GM12878 (cell line): ENCODE data around the gene RGS19. TPM values are rescaled to one million over a fixed set of nuclear protein-coding genes. Genes with fewer than 3 reads are reported as not detected.

Experiments
- ATAC-seq: fragments of 200-7000 bp; cut with Tn5 transposase; 3 replicates; pipeline ENCODE4 v1.9.1; 2020; ENCODE audit warnings: mild to moderate bottlenecking, moderate library complexity
- BruUV-seq: library from RNA; stranded (reverse); fragments of 400-500 nt; replicated peaks from 2 replicates; lab custom pipeline; 2021; lab: Mats Ljungman, UMichigan
- CTCF ChIA-PET: fragments of 300-600 bp; sonication (Branson Sonifier 250); formaldehyde crosslinking; extraction: SDS; loops from one replicate; lab custom pipeline; 2021; ENCODE audit warnings: inconsistent platforms; lab: Yijun Ruan, JAX
- POLR2A ChIA-PET: fragments of 350-600 bp; formaldehyde crosslinking; extraction: SDS; loops from one replicate; lab custom pipeline; 2021; ENCODE audit warnings: inconsistent platforms; lab: Charles Lee
- RAD21 ChIA-PET: fragments of 300-600 bp; sonication (Branson Sonifier 250); formaldehyde crosslinking; loops from one replicate; lab custom pipeline; 2023; ENCODE audit warnings: antibody characterized with exemption; ENCODE audit not compliant: unreplicated experiment; lab: Charles Lee
- SMC1A ChIA-PET: fragments of 300-600 bp; sonication (Branson Sonifier 250); formaldehyde crosslinking; loops from one replicate; lab custom pipeline; 2023; ENCODE audit not compliant: unreplicated experiment, uncharacterized antibody; lab: Charles Lee
- DNase-seq: peaks from one replicate; pipeline ENCODE4 v3.0.0-alpha.2; 2011; ENCODE audit warnings: low read depth, low spot score
- FAIRE-seq: peaks from 3 replicates; lab custom pipeline; 2011; peaks lifted over from hg19 to GRCh38; lab: Jason Lieb, UNC
- H2AFZ ChIP-seq: 2 replicates; pipeline ENCODE4 v1.6.0; 2011; ENCODE audit warnings: low read depth, low read length, control low read depth; ENCODE audit not compliant: control insufficient read depth
- H3K27ac ChIP-seq: 2 replicates; pipeline ENCODE4 v1.5.1; 2011; ENCODE audit warnings: control low read depth; ENCODE audit not compliant: control insufficient read depth, insufficient read depth
- H3K27me3 ChIP-seq, 2 experiments: replicated peaks in 1 of 2; 2 replicates each; pipeline versions ENCODE4 v1.6.0 to v1.6.1; 2011; ENCODE audit warnings: low read length in 1 of 2; ENCODE audit not compliant: control insufficient read depth in 2 of 2, insufficient read depth in 2 of 2
- H3K36me3 ChIP-seq, 2 experiments: 2 replicates each; pipeline ENCODE4 v1.5.1; 2011; ENCODE audit warnings: low read length in 1 of 2; ENCODE audit not compliant: control insufficient read depth in 2 of 2, insufficient read depth in 2 of 2
- H3K4me1 ChIP-seq: 2 replicates; pipeline ENCODE4 v1.6.1; 2011; ENCODE audit warnings: mild to moderate bottlenecking, low read length, moderate library complexity, mixed read lengths; ENCODE audit not compliant: control insufficient read depth, insufficient read depth
- H3K4me2 ChIP-seq: 2 replicates; pipeline ENCODE4 v1.6.0; 2011; ENCODE audit warnings: control low read depth; ENCODE audit not compliant: control insufficient read depth, insufficient read depth
- H3K4me3 ChIP-seq: fragments of 200-600 bp; sonication (generic); 2 replicates; pipeline ENCODE4 v1.5.1; 2016
- H3K79me2 ChIP-seq: 2 replicates; pipeline ENCODE4 v1.6.0; 2011; ENCODE audit warnings: low read length; ENCODE audit not compliant: control insufficient read depth, insufficient read depth
- H3K9ac ChIP-seq: 2 replicates; pipeline ENCODE4 v1.8.0; 2011; ENCODE audit warnings: low read length, control low read depth, mixed read lengths; ENCODE audit not compliant: control insufficient read depth, insufficient read depth
- H3K9me3 ChIP-seq: replicated peaks from 3 replicates; pipeline ENCODE4 v1.5.1; 2011; ENCODE audit warnings: mild to moderate bottlenecking, low read length; ENCODE audit not compliant: control insufficient read depth, insufficient read depth
- H4K20me1 ChIP-seq: 2 replicates; pipeline ENCODE4 v1.6.0; 2011; ENCODE audit not compliant: control insufficient read depth, insufficient read depth
- BCL3 ChIP-seq: IDR thresholded peaks from 2 replicates; pipeline ENCODE4 v1.6.1; 2011; ENCODE audit warnings: borderline replicate concordance, low read depth, mild to moderate bottlenecking, moderate library complexity, low read length; ENCODE audit not compliant: insufficient read depth, poor library complexity, severe bottlenecking
- BHLHE40 ChIP-seq, 2 experiments: fragments of 450-650 bp in 1 of 2; IDR thresholded peaks; 2 replicates each; pipeline ENCODE4 v1.6.1; 2011 to 2017; ENCODE audit warnings: low read depth in 2 of 2, borderline replicate concordance in 1 of 2, improper control_type of control experiment in 1 of 2, low read length in 1 of 2, mild to moderate bottlenecking in 1 of 2
- PML ChIP-seq: IDR thresholded peaks from 2 replicates; pipeline ENCODE4 v1.6.1; 2012; ENCODE audit warnings: low read length, inconsistent platforms
- POLR2A ChIP-seq: IDR thresholded peaks from 2 replicates; pipeline ENCODE4 v1.6.1; 2011; ENCODE audit warnings: low read depth, mild to moderate bottlenecking, low read length
- SPI1 ChIP-seq: IDR thresholded peaks from 2 replicates; pipeline ENCODE4 v1.6.1; 2011; ENCODE audit warnings: low read depth, mild to moderate bottlenecking, low read length, moderate library complexity, borderline replicate concordance; ENCODE audit not compliant: insufficient read depth
- ZBED1 ChIP-seq: IDR thresholded peaks from 2 replicates; pipeline ENCODE4 v1.6.1; 2016; ENCODE audit warnings: borderline replicate concordance
- ZBTB40 ChIP-seq: fragments of 450-650 bp; IDR thresholded peaks from 2 replicates; pipeline ENCODE4 v1.6.1; 2016; ENCODE audit warnings: mild to moderate bottlenecking, moderate library complexity, borderline replicate concordance
- ZNF622 ChIP-seq: fragments of 450-650 bp; IDR thresholded peaks from 2 replicates; pipeline ENCODE4 v1.6.1; 2017; ENCODE audit warnings: mild to moderate bottlenecking, inconsistent platforms
- ZZZ3 ChIP-seq: IDR thresholded peaks from 2 replicates; pipeline ENCODE4 v1.6.1; 2011; ENCODE audit warnings: low read depth; ENCODE audit not compliant: control insufficient read depth, insufficient read length
- WGBS: methylation state at CpG from one replicate; pipeline ENCODE4 v1.1.6; 2016; ENCODE audit warnings: low lambda C conversion rate; ENCODE audit not compliant: insufficient replicate concordance, insufficient coverage; ENCODE audit errors: missing lambda C conversion rate; 5-methylcytosine and 5-hydroxymethylcytosine counted together
- in situ Hi-C: fragments of 300-500 bp; cut with MboI; formaldehyde crosslinking; loops from 9 replicates; pipeline ENCODE4 v1.14.3; 2018; ENCODE audit warnings: mixed read lengths
- intact Hi-C: fragments of 100-400 bp; cut with micrococcal nuclease; formaldehyde crosslinking; loops from one replicate; pipeline ENCODE4 v1.14.2; 2022; ENCODE audit not compliant: unreplicated experiment
- polyA plus RNA-seq, 11 experiments: library from polyadenylated mRNA; depleted of rRNA in 4 of 11; unstranded in 6 of 11; stranded (reverse) in 5 of 11; fragments of >200 nt; fragmentation: Nextera tagmentation in 4 of 11; fragmentation: Illumina TruSeq in 1 of 11; extraction: Ambion mirVana in 4 of 11; extraction: Trizol in 1 of 11; gene quantifications; 1 replicate in 1 of 11; 2 replicates in 10 of 11; pipeline versions ENCODE4 v1.2.1 to v1.2.3, GENCODE V29; 2011 to 2016; ENCODE audit warnings: inconsistent platforms in 2 of 11, missing spikeins in 2 of 11, low read depth in 1 of 11
- total RNA-seq, 4 experiments: library from RNA; depleted of rRNA in 3 of 4; stranded (reverse); fragments of >200 nt in 3 of 4; fragmentation: Illumina TruSeq in 1 of 4; extraction: Trizol in 1 of 4; gene quantifications; 2 replicates each; pipeline versions ENCODE4 v1.2.1 to v1.2.3, GENCODE V29; 2013 to 2021

Gene RGS19
- total and polyA plus RNA-seq, 10 of the 15 experiments (the other 5 are each of a cell fraction or from before 2014, with no cell fraction given), result 0.82 to 62.4 (median 39.8) TPM

DNA sequence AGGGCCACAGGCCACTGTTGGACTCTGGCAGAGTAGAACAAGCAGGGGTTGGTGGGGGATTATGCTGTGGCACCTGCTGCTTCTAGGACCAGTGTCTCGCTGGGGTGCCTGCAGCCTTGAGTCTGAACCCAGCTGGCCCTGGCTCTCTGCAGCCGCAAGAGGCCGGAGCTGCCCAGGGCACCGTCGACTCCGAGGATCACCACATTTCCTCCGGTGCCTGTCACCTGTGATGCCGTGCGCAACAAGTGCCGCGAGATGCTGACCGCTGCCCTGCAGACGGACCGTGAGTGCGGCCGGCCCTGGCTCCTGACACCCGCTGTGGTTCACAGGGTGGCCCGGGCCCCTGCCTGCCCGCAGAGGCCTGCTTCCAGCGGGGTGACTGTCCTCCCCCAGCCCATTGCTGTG lies 10.1 kb downstream of the RGS19 start:
- Histone ChIP-seq H3K36me3 (peaks cover 3 to 14% of the 10 kb centered on the region in 2 experiments; a peak in 3 of 4 replicates), H3K9ac (no peak overlapping the region), H3K4me2 (no peak overlapping the region), H3K4me3 (no peak overlapping the region), H4K20me1 (no peaks in the 10 kb centered on the region), H3K4me1 (peaks cover 22% of the 10 kb centered on the region), H3K27me3 (no peaks in the 10 kb centered on the region), H3K79me2 (no peaks in the 10 kb centered on the region), H2AFZ (no peak overlapping the region), H3K27ac (no peak overlapping the region), H3K9me3 (no peaks in the 10 kb centered on the region)
- WGBS, result 66% methylated on average over 20 of the region's 20 CpGs
- intact Hi-C loops (no loop called here), in situ Hi-C loops (no loop called here)
- DNase-seq, result no peak
- RAD21 ChIA-PET, result no interaction called here
- CTCF ChIA-PET, result interaction anchor here (1.2 to 2.3 kb wide), 5 partner anchors 9 to 30 kb away, joined by 5 to 10 read pairs (median 7); no protein-coding TSS in a partner anchor
- SMC1A ChIA-PET, result no interaction called here
- FAIRE-seq, result no peak
- ATAC-seq, result no peak
- TF ChIP-seq BHLHE40 (IDR thresholded peaks at IDR 0.05; ENCODE audit: borderline replicate concordance in 1 of 2, low read depth in 2 of 2, low read length in 1 of 2) (no peak), POLR2A (peak; percentile 52; the same call in 1 of the 2 replicates)
- no TSS peak for BruUV-seq
- POLR2A ChIA-PET, result no interaction called here

DNA sequence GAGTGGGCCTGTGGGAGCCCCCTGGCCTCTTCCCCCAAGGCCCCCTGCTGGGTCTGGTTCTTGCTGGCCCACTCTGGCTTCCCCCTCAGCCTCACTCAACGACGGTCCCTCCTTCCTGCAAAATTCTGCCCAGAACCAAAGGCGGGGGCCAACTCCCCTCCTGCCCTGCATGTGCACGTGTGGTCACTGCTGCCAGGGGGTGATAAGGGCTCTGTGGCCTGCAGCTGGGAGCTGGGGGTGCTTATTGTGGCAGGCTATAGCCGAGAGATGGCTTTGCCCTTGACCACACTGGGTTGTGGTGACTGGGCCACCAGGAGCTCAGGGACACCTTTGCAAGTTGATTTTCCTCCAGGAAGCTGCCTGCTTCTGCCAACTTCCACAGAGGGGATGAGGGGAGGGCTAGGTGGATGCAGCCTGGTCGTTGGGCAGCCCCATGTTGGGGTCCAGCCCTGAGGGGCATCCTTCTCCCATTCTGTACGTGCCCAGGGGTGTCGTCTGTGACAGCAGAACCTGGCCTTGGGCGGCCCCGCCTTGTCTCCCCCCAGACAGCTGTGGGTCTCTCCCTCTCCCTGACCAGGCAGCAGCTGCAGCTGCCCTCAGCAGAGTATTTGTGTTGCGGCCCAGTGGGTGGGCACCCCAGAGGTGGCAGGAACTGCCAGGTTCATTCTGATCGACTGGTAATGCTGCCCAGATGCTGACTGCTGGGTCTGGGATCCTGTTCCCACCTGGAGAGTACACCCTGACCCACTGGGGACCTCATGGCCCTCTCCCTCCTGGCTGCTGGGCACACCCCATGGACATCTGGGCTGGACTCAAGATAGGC lies 10.7 kb downstream of the RGS19 start:
- H3K9ac ChIP-seq, result no peak overlapping the region
- peaks cover 26% of the 10 kb centered on the region for H3K4me1 ChIP-seq
- TF ChIP-seq ZNF622 (no peak), ZZZ3 (no peak), SPI1 (no peak), ZBED1 (no peak), PML (no peak), ZBTB40 (no peak), BCL3 (no peak)

More for the DNA sequence above, 10.7 kb downstream of the RGS19 start:
- no peaks in the 10 kb centered on the region for H3K9me3 ChIP-seq
- FAIRE-seq (no peak), DNase-seq (no peak), ATAC-seq (no peak)
- in situ Hi-C loops (no loop called here), intact Hi-C loops (no loop called here)
- no peaks in the 10 kb centered on the region for H4K20me1 ChIP-seq
- ChIA-PET RAD21 (no interaction called here), SMC1A (no interaction called here), CTCF (interaction anchor here (1.2 to 2.3 kb wide), 5 partner anchors 10 to 29 kb away, joined by 5 to 10 read pairs (median 7); no protein-coding TSS in a partner anchor), POLR2A (no interaction called here)
- peaks cover 3 to 9% of the 10 kb centered on the region in 2 experiments; a peak in 3 of 4 replicates for H3K36me3 ChIP-seq
- no peak overlapping the region for H3K27ac ChIP-seq
- H3K4me2 ChIP-seq, result no peak overlapping the region
- BruUV-seq, result no TSS peak
- no peaks in the 10 kb centered on the region for H3K27me3 ChIP-seq
- H3K4me3 ChIP-seq, result no peak overlapping the region
- H3K79me2 ChIP-seq, result no peaks in the 10 kb centered on the region
- H2AFZ ChIP-seq, result no peak overlapping the region
- WGBS, result 33% methylated on average over 12 of the region's 12 CpGs
